Astrocyte (in vitro differentiated cells and primary cell): ENCODE data around the gene ABT1. TPM values are rescaled to one million over a fixed set of nuclear protein-coding genes. Genes with fewer than 3 reads are reported as not detected.

Experiments
- DNase-seq: peaks from one replicate; pipeline ENCODE4 v3.0.0-alpha.2; 2010; ENCODE audit warnings: low read depth
- FAIRE-seq: peaks from 2 replicates; lab custom pipeline; 2011; peaks lifted over from hg19 to GRCh38; lab: Jason Lieb, UNC
- H2AFZ ChIP-seq: 2 replicates; pipeline ENCODE4 v1.6.0; 2012; ENCODE audit warnings: low read depth, low read length, inconsistent platforms
- H3K27ac ChIP-seq: 2 replicates; pipeline ENCODE4 v1.5.1; 2011; ENCODE audit warnings: low read depth, low read length, inconsistent platforms
- H3K27me3 ChIP-seq: 2 replicates; pipeline ENCODE4 v1.6.0; 2011; ENCODE audit warnings: low read length, inconsistent platforms; ENCODE audit not compliant: insufficient read depth
- H3K36me3 ChIP-seq: 2 replicates; pipeline ENCODE4 v1.5.1; 2011; ENCODE audit warnings: low read length, inconsistent platforms; ENCODE audit not compliant: insufficient read depth
- H3K4me1 ChIP-seq: 2 replicates; pipeline ENCODE4 v1.5.1; 2011; ENCODE audit warnings: low read length, inconsistent platforms; ENCODE audit not compliant: insufficient read depth
- H3K4me2 ChIP-seq: 2 replicates; pipeline ENCODE4 v1.6.0; 2012; ENCODE audit warnings: low read length, inconsistent platforms
- H3K4me3 ChIP-seq: 2 replicates; pipeline ENCODE4 v1.5.1; 2011; ENCODE audit warnings: low read depth, mild to moderate bottlenecking, low read length, inconsistent platforms; ENCODE audit not compliant: insufficient read depth
- H3K79me2 ChIP-seq: 2 replicates; pipeline ENCODE4 v1.6.0; 2012; ENCODE audit warnings: mild to moderate bottlenecking, low read length, inconsistent platforms; ENCODE audit not compliant: insufficient read depth
- H3K9ac ChIP-seq: 2 replicates; pipeline ENCODE4 v1.6.0; 2012; ENCODE audit warnings: mild to moderate bottlenecking, low read length, inconsistent platforms
- H3K9me3 ChIP-seq: 2 replicates; pipeline ENCODE4 v1.5.1; 2012; ENCODE audit warnings: low read depth, mild to moderate bottlenecking, low read length, inconsistent platforms; ENCODE audit not compliant: insufficient read depth
- H4K20me1 ChIP-seq: 2 replicates; pipeline ENCODE4 v1.6.0; 2012; ENCODE audit warnings: low read length, inconsistent platforms; ENCODE audit not compliant: insufficient read depth
- H3K27ac Mint-ChIP-seq: one replicate; pipeline ENCODE4 v1.8.0; 2021; ENCODE audit warnings: mild to moderate bottlenecking, mixed read lengths; ENCODE audit not compliant: unreplicated experiment
- H3K27me3 Mint-ChIP-seq: one replicate; pipeline ENCODE4 v1.8.0; 2021; ENCODE audit warnings: low read depth, mixed read lengths; ENCODE audit not compliant: unreplicated experiment
- H3K36me3 Mint-ChIP-seq: one replicate; pipeline ENCODE4 v1.8.0; 2021; ENCODE audit warnings: low read depth, mixed read lengths; ENCODE audit not compliant: unreplicated experiment
- H3K4me1 Mint-ChIP-seq: one replicate; pipeline ENCODE4 v1.8.0; 2021; ENCODE audit warnings: low read depth, mixed read lengths; ENCODE audit not compliant: unreplicated experiment
- H3K4me3 Mint-ChIP-seq: one replicate; pipeline ENCODE4 v1.8.0; 2021; ENCODE audit warnings: mild to moderate bottlenecking, moderate library complexity, mixed read lengths; ENCODE audit not compliant: unreplicated experiment
- H3K9me3 Mint-ChIP-seq: one replicate; pipeline ENCODE4 v1.8.0; 2021; ENCODE audit warnings: mild to moderate bottlenecking, mixed read lengths; ENCODE audit not compliant: unreplicated experiment
- CTCF ChIP-seq: IDR thresholded peaks from 2 replicates; pipeline ENCODE4 v1.5.1; 2011; ENCODE audit warnings: low read depth, mild to moderate bottlenecking, inconsistent platforms, low read length, moderate library complexity; ENCODE audit not compliant: insufficient read depth
- EZH2 ChIP-seq: IDR thresholded peaks from 2 replicates; pipeline ENCODE4 v1.6.1; 2012; ENCODE audit warnings: mild to moderate bottlenecking, low read length, inconsistent platforms; ENCODE audit not compliant: insufficient read depth
- total RNA-seq: library from RNA; stranded (reverse); gene quantifications from 2 replicates; pipeline ENCODE4 v1.2.1, GENCODE V29; 2021

The ABT1 gene
- total RNA-seq, 1 donor from 2014 or later, result 17.3 TPM

- H3K9me3 Mint-ChIP-seq, result no peaks in the 10 kb centered on the region
- Histone ChIP-seq H3K4me3 (peak overlapping the region; percentile 63), H2AFZ (no peak overlapping the region), H3K9ac (peak overlapping the region; percentile 63), H3K4me2 (peak overlapping the region; percentile 86), H3K27ac (peak overlapping the region; percentile 21), H3K4me1 (peaks cover 6% of the 10 kb centered on the region), H3K9me3 (no peaks in the 10 kb centered on the region), H4K20me1 (no peaks in the 10 kb centered on the region), H3K27me3 (no peaks in the 10 kb centered on the region), H3K36me3 (no peaks in the 10 kb centered on the region), H3K79me2 (no peaks in the 10 kb centered on the region)
- H3K36me3 Mint-ChIP-seq, result no peaks in the 10 kb centered on the region
- H3K27me3 Mint-ChIP-seq, result no peaks in the 10 kb centered on the region
- DNase-seq, result peak; percentile 39
- peaks cover 4% of the 10 kb centered on the region for H3K4me1 Mint-ChIP-seq
- peak overlapping the region; percentile 22 for H3K27ac Mint-ChIP-seq
- TF ChIP-seq CTCF, result no peak
- no peak for TF ChIP-seq EZH2
- FAIRE-seq, result no peak
- H3K4me3 Mint-ChIP-seq, result no peak overlapping the region
These were observed 41.9 kb upstream of the ABT1 start for GRCh38 chr6:26554697-26555504.

- Histone ChIP-seq H3K79me2 (no peaks in the 10 kb centered on the region), H4K20me1 (no peaks in the 10 kb centered on the region), H3K27me3 (no peaks in the 10 kb centered on the region), H3K4me2 (peak overlapping the region; percentile 86), H3K4me1 (peaks cover 6% of the 10 kb centered on the region), H3K36me3 (no peaks in the 10 kb centered on the region), H3K9ac (peak overlapping the region; percentile 34), H2AFZ (peak overlapping the region; percentile 43), H3K4me3 (peak overlapping the region; percentile 63), H3K9me3 (no peaks in the 10 kb centered on the region), H3K27ac (peak overlapping the region; percentile 1)
- H3K4me1 Mint-ChIP-seq, result peaks cover 4% of the 10 kb centered on the region
- TF ChIP-seq EZH2, result no peak
- no peak for TF ChIP-seq CTCF
- no peaks in the 10 kb centered on the region for H3K27me3 Mint-ChIP-seq
- DNase-seq (peak; percentile 48), FAIRE-seq (no peak)
- H3K9me3 Mint-ChIP-seq, result no peaks in the 10 kb centered on the region
- H3K36me3 Mint-ChIP-seq, result no peaks in the 10 kb centered on the region
- H3K4me3 Mint-ChIP-seq, result no peak overlapping the region
- peak overlapping the region; percentile 67 for H3K27ac Mint-ChIP-seq
These were observed 41.1 kb upstream of the ABT1 start for GRCh38 chr6:26555505-26556262.
